ENCODE results near the gene CDK11A.
"Not testable (repeated sequence)": the region's sequence is repeated elsewhere in the genome, so short reads cannot be mapped to it uniquely, and the experiment has no call there.

CDK11A gene

GRCh38 chr1:1724035-1724864 lies at the start of gene CDK11A:
CDK11A (minus strand) TSS chr1:1724357; CDS start chr1:1722818, 1,539 bp downstream.
- ATAC-seq (ENCODE audit: insufficient read depth, low read depth) (peak; percentile 98), DNase-seq (peak; percentile 98)
- not testable (repeated sequence) for H4K20me1 ChIP-seq (ENCODE audit: insufficient read depth, low read length); H3K27me3 ChIP-seq (ENCODE audit: insufficient read depth, low read length, poor library complexity); H3K9me3 ChIP-seq (ENCODE audit: insufficient read depth, low read length, severe bottlenecking)
- H3K4me1 ChIP-seq (ENCODE audit: insufficient read depth, low read length) = peaks cover 15% of the 10 kb centered on the region
- H2AFZ ChIP-seq (ENCODE audit: low read depth, low read length) = peak within 1 kb of the TSS; percentile 88
- peak within 1 kb of the TSS; percentile 84 to 85 for H3K4me3 ChIP-seq (ENCODE audit: low read depth in 1 of 2, low read length in 2 of 2)
- peak within 1 kb of the TSS; percentile 69 for H3K9ac ChIP-seq (ENCODE audit: low read depth, low read length)
- peaks cover 20% of the 10 kb centered on the region for H3K79me2 ChIP-seq (ENCODE audit: insufficient read depth, low read length)
- H3K27ac ChIP-seq (ENCODE audit: low read length) = peak within 1 kb of the TSS; percentile 84
- H3K4me2 ChIP-seq (ENCODE audit: insufficient read depth, low read length) = peak within 1 kb of the TSS; percentile 60
- peak; percentile 21 for TF ChIP-seq CTCF (IDR thresholded peaks at IDR 0.05; ENCODE audit: borderline replicate concordance, extremely low read depth, low read length, poor library complexity, severe bottlenecking)
- peaks cover 23% of the 10 kb centered on the region for H3K36me3 ChIP-seq (ENCODE audit: insufficient read depth, low read length)

GRCh38 chr1:1773874-1774273 lies 49.7 kb upstream of the CDK11A start:
- Histone ChIP-seq H3K4me3 (ENCODE audit: low read depth in 1 of 2, low read length in 2 of 2) (no peak overlapping the region), H2AFZ (ENCODE audit: low read depth, low read length) (no peak overlapping the region), H3K9me3 (ENCODE audit: insufficient read depth, low read length, severe bottlenecking) (peaks cover 5% of the 10 kb centered on the region), H3K27ac (ENCODE audit: low read length) (no peak overlapping the region), H4K20me1 (ENCODE audit: insufficient read depth, low read length) (peaks cover 23% of the 10 kb centered on the region; the same call in 1 of the 2 replicates), H3K9ac (ENCODE audit: low read depth, low read length) (no peak overlapping the region), H3K79me2 (ENCODE audit: insufficient read depth, low read length) (peaks cover 88% of the 10 kb centered on the region), H3K36me3 (ENCODE audit: insufficient read depth, low read length) (peaks cover 34% of the 10 kb centered on the region), H3K4me1 (ENCODE audit: insufficient read depth, low read length) (peaks cover 31% of the 10 kb centered on the region), H3K27me3 (ENCODE audit: insufficient read depth, low read length, poor library complexity) (no peaks in the 10 kb centered on the region), H3K4me2 (ENCODE audit: insufficient read depth, low read length) (no peak overlapping the region)
- DNase-seq (no peak), ATAC-seq (ENCODE audit: insufficient read depth, low read depth) (no peak)
- TF ChIP-seq CTCF (IDR thresholded peaks at IDR 0.05; ENCODE audit: borderline replicate concordance, extremely low read depth, low read length, poor library complexity, severe bottlenecking) (no peak), EZH2 (IDR thresholded peaks at IDR 0.05; ENCODE audit: borderline replicate concordance, low read depth, low read length, severe bottlenecking) (no peak)

GRCh38 chr1:1771096-1771495 lies 46.9 kb upstream of the CDK11A start:
- Histone ChIP-seq H2AFZ (ENCODE audit: low read depth, low read length) (no peak overlapping the region), H3K27me3 (ENCODE audit: insufficient read depth, low read length, poor library complexity) (no peaks in the 10 kb centered on the region), H3K4me3 (ENCODE audit: low read depth in 1 of 2, low read length in 2 of 2) (no peak overlapping the region), H3K4me1 (ENCODE audit: insufficient read depth, low read length) (peaks cover 12% of the 10 kb centered on the region), H4K20me1 (ENCODE audit: insufficient read depth, low read length) (peaks cover 28% of the 10 kb centered on the region; the same call in 1 of the 2 replicates), H3K79me2 (ENCODE audit: insufficient read depth, low read length) (peaks cover 95% of the 10 kb centered on the region), H3K27ac (ENCODE audit: low read length) (no peak overlapping the region), H3K4me2 (ENCODE audit: insufficient read depth, low read length) (no peak overlapping the region), H3K36me3 (ENCODE audit: insufficient read depth, low read length) (peaks cover 38% of the 10 kb centered on the region), H3K9ac (ENCODE audit: low read depth, low read length) (no peak overlapping the region), H3K9me3 (ENCODE audit: insufficient read depth, low read length, severe bottlenecking) (peaks cover 5% of the 10 kb centered on the region)
- TF ChIP-seq EZH2 (IDR thresholded peaks at IDR 0.05; ENCODE audit: borderline replicate concordance, low read depth, low read length, severe bottlenecking) (no peak), CTCF (IDR thresholded peaks at IDR 0.05; ENCODE audit: borderline replicate concordance, extremely low read depth, low read length, poor library complexity, severe bottlenecking) (no peak)
- DNase-seq = no peak
- no peak for ATAC-seq (ENCODE audit: insufficient read depth, low read depth)
